ENCODE results near the gene STX18. TPM values are rescaled to one million over a fixed set of nuclear protein-coding genes. Genes with fewer than 3 reads are reported as not detected.

The STX18 gene
- total and polyA plus RNA-seq, 4 donors: 10.2 to 17.1 (median 12.4) TPM

DNA sequence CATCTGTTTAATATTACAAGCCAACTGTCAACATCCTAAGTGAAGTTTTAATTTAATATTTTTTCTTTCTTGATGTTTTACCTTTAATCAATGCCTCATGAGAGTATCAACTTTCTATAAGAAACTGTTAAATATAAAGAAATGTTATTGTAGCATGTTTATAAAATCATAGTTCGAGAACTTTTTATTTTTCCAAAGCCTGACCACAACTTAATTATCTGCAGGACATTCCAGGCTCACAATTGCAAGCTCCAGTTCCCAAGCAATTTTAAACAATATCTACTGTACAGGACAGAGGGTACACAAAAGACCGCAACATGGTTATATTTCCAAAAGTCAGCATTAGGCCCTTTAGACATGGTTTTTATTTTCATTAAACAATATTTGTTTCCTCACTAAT is 20.1 kb downstream of the STX18 start (continued):
- TF ChIP-seq, protein P1, sequence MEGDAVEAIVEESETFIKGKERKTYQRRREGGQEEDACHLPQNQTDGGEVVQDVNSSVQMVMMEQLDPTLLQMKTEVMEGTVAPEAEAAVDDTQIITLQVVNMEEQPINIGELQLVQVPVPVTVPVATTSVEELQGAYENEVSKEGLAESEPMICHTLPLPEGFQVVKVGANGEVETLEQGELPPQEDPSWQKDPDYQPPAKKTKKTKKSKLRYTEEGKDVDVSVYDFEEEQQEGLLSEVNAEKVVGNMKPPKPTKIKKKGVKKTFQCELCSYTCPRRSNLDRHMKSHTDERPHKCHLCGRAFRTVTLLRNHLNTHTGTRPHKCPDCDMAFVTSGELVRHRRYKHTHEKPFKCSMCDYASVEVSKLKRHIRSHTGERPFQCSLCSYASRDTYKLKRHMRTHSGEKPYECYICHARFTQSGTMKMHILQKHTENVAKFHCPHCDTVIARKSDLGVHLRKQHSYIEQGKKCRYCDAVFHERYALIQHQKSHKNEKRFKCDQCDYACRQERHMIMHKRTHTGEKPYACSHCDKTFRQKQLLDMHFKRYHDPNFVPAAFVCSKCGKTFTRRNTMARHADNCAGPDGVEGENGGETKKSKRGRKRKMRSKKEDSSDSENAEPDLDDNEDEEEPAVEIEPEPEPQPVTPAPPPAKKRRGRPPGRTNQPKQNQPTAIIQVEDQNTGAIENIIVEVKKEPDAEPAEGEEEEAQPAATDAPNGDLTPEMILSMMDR (IDR thresholded peaks at IDR 0.05; ENCODE audit: low read depth, low read length, missing input control): no peak
- no peak for TF ChIP-seq FOXA2 (IDR thresholded peaks at IDR 0.05)

DNA sequence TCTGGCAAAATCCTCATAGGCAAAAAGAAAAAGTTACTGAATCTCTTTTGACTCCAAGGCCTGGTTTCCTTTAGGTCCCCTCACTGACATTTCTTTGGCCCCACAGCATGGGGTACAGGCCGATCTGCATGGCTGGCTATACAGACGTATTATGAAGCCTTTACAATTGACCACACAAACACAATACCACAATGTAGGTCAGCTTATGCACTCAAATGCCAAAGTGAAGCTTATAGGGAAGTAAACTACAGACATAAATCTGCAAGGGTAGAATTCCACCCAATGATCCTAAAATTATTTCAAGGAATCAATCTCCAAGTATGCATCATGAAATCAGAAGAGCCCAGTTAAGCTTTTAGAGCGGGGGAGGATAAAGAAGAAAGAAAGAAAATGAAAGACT is 20.7 kb downstream of the STX18 start:
- Histone ChIP-seq H3K4me3 (ENCODE audit: low read depth in 1 of 3, low read length in 3 of 3) (no peak overlapping the region), H3K9ac (ENCODE audit: low read depth in 1 of 2, low read length in 2 of 2) (no peak overlapping the region), H3K9me3 (ENCODE audit: control insufficient read depth in 4 of 4, low read length in 3 of 4) (no peaks in the 10 kb centered on the region), H3K4me1 (ENCODE audit: control insufficient read depth in 4 of 4, insufficient read depth in 4 of 4, low read length in 3 of 4) (peaks cover 0 to 7% (median 4%) of the 10 kb centered on the region in 4 donors), H3K27me3 (ENCODE audit: control insufficient read depth in 4 of 4, insufficient read depth in 4 of 4, low read length in 3 of 4) (no peaks in the 10 kb centered on the region), H3K27ac (ENCODE audit: low read depth in 1 of 2, low read length in 2 of 2) (no peak overlapping the region), H3K36me3 (ENCODE audit: control insufficient read depth in 4 of 4, insufficient read depth in 3 of 4, low read depth in 1 of 4, low read length in 3 of 4) (no peaks in the 10 kb centered on the region)
- WGBS: 86% methylated on average over 3 of the region's 3 CpGs
- TF ChIP-seq SP1 (IDR thresholded peaks at IDR 0.05) (no peak), RAD21 (IDR thresholded peaks at IDR 0.05) (no peak), GABPA (IDR thresholded peaks at IDR 0.05 in 1 of 2, conservative IDR thresholded peaks at IDR 0.05 in 1 of 2) (no peak), YY1 (IDR thresholded peaks at IDR 0.05) (no peak), FOXA1 (IDR thresholded peaks at IDR 0.05) (no peak), EGR1 (IDR thresholded peaks at IDR 0.05; ENCODE audit: low read depth in 2 of 2) (no peak), FOXA2 (IDR thresholded peaks at IDR 0.05) (no peak), HNF4A (conservative IDR thresholded peaks at IDR 0.05) (no peak), JUND (IDR thresholded peaks at IDR 0.05) (no peak), NR2F2 (IDR thresholded peaks at IDR 0.05) (no peak), HNF4G (IDR thresholded peaks at IDR 0.05) (no peak), RXRA (IDR thresholded peaks at IDR 0.05) (no peak)
- TF ChIP-seq, protein P2, sequence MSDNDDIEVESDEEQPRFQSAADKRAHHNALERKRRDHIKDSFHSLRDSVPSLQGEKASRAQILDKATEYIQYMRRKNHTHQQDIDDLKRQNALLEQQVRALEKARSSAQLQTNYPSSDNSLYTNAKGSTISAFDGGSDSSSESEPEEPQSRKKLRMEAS (IDR thresholded peaks at IDR 0.05): no peak
- TF ChIP-seq, protein P3, sequence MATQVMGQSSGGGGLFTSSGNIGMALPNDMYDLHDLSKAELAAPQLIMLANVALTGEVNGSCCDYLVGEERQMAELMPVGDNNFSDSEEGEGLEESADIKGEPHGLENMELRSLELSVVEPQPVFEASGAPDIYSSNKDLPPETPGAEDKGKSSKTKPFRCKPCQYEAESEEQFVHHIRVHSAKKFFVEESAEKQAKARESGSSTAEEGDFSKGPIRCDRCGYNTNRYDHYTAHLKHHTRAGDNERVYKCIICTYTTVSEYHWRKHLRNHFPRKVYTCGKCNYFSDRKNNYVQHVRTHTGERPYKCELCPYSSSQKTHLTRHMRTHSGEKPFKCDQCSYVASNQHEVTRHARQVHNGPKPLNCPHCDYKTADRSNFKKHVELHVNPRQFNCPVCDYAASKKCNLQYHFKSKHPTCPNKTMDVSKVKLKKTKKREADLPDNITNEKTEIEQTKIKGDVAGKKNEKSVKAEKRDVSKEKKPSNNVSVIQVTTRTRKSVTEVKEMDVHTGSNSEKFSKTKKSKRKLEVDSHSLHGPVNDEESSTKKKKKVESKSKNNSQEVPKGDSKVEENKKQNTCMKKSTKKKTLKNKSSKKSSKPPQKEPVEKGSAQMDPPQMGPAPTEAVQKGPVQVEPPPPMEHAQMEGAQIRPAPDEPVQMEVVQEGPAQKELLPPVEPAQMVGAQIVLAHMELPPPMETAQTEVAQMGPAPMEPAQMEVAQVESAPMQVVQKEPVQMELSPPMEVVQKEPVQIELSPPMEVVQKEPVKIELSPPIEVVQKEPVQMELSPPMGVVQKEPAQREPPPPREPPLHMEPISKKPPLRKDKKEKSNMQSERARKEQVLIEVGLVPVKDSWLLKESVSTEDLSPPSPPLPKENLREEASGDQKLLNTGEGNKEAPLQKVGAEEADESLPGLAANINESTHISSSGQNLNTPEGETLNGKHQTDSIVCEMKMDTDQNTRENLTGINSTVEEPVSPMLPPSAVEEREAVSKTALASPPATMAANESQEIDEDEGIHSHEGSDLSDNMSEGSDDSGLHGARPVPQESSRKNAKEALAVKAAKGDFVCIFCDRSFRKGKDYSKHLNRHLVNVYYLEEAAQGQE (IDR thresholded peaks at IDR 0.05): no peak
- TF ChIP-seq, protein P4, sequence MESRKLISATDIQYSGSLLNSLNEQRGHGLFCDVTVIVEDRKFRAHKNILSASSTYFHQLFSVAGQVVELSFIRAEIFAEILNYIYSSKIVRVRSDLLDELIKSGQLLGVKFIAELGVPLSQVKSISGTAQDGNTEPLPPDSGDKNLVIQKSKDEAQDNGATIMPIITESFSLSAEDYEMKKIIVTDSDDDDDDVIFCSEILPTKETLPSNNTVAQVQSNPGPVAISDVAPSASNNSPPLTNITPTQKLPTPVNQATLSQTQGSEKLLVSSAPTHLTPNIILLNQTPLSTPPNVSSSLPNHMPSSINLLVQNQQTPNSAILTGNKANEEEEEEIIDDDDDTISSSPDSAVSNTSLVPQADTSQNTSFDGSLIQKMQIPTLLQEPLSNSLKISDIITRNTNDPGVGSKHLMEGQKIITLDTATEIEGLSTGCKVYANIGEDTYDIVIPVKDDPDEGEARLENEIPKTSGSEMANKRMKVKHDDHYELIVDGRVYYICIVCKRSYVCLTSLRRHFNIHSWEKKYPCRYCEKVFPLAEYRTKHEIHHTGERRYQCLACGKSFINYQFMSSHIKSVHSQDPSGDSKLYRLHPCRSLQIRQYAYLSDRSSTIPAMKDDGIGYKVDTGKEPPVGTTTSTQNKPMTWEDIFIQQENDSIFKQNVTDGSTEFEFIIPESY (IDR thresholded peaks at IDR 0.05): no peak
- TF ChIP-seq, protein P1 (IDR thresholded peaks at IDR 0.05; ENCODE audit: low read depth, low read length, missing input control): no peak
- TF ChIP-seq, protein P5, sequence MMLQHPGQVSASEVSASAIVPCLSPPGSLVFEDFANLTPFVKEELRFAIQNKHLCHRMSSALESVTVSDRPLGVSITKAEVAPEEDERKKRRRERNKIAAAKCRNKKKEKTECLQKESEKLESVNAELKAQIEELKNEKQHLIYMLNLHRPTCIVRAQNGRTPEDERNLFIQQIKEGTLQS (IDR thresholded peaks at IDR 0.05): no peak
- no peak for DNase-seq (ENCODE audit: low spot score)

Measured in liver (tissue), 9 donors.